Measurements from ENCODE around the gene THNSL1. TPM values are rescaled to one million over a fixed set of nuclear protein-coding genes. Genes with fewer than 3 reads are reported as not detected.
A peak's percentile ranks its signal among the peaks of the same experiment; 100 is the strongest.

Gene THNSL1
- total RNA-seq, 2 experiments from 2014 or later, result 3.5 to 4.6 TPM

GRCh38 chr10:25049966-25050365 is 33.6 kb downstream of the THNSL1 start:
- ATAC-seq, result no peak
- peaks cover 18% of the 10 kb centered on the region for H3K27me3 Mint-ChIP-seq
- no peaks in the 10 kb centered on the region for H3K9me3 Mint-ChIP-seq (ENCODE audit: low read depth)
- no peak overlapping the region for H3K27ac Mint-ChIP-seq
- no peaks in the 10 kb centered on the region for H3K36me3 Mint-ChIP-seq
- CTCF ChIA-PET, result no interaction called here
- no peak for DNase-seq
- H3K4me1 Mint-ChIP-seq, result no peaks in the 10 kb centered on the region
- H3K4me3 Mint-ChIP-seq, result no peak overlapping the region

GRCh38 chr10:25050402-25050801 is 34.0 kb downstream of the THNSL1 start:
- Mint-ChIP-seq H3K4me3 (no peak overlapping the region), H3K4me1 (no peaks in the 10 kb centered on the region), H3K9me3 (ENCODE audit: low read depth) (no peaks in the 10 kb centered on the region), H3K27ac (no peak overlapping the region), H3K36me3 (no peaks in the 10 kb centered on the region), H3K27me3 (peaks cover 19% of the 10 kb centered on the region)
- no peak for ATAC-seq
- DNase-seq, result no peak
- CTCF ChIA-PET, result interaction anchor here (0.6 kb wide), 1 partner anchor 111 kb away, joined by 3 read pairs; no protein-coding TSS in a partner anchor

- H3K4me1 Mint-ChIP-seq, result no peaks in the 10 kb centered on the region
- DNase-seq, result no peak
- H3K36me3 Mint-ChIP-seq, result no peaks in the 10 kb centered on the region
- peaks cover 17% of the 10 kb centered on the region for H3K27me3 Mint-ChIP-seq
- H3K4me3 Mint-ChIP-seq, result no peak overlapping the region
- CTCF ChIA-PET, result interaction anchor here (0.8 kb wide), 1 partner anchor 954 kb away, joined by 3 read pairs; no protein-coding TSS in a partner anchor
- no peak overlapping the region for H3K27ac Mint-ChIP-seq
- ATAC-seq, result no peak
- no peaks in the 10 kb centered on the region for H3K9me3 Mint-ChIP-seq (ENCODE audit: low read depth)
Measured at GRCh38 chr10:25052012-25052411, 35.6 kb downstream of the THNSL1 start.

- Mint-ChIP-seq H3K4me3 (no peak overlapping the region), H3K27me3 (peaks cover 3% of the 10 kb centered on the region), H3K36me3 (no peaks in the 10 kb centered on the region), H3K4me1 (no peaks in the 10 kb centered on the region), H3K27ac (no peak overlapping the region), H3K9me3 (ENCODE audit: low read depth) (no peaks in the 10 kb centered on the region)
- ATAC-seq (no peak), DNase-seq (no peak)
- CTCF ChIA-PET, result no interaction called here
Measured at GRCh38 chr10:25056726-25057125, 40.3 kb downstream of the THNSL1 start.

GRCh38 chr10:25057886-25058285 is 41.5 kb downstream of the THNSL1 start:
- peaks cover 8% of the 10 kb centered on the region for H3K4me1 Mint-ChIP-seq
- no peaks in the 10 kb centered on the region for H3K9me3 Mint-ChIP-seq (ENCODE audit: low read depth)
- no peaks in the 10 kb centered on the region for H3K36me3 Mint-ChIP-seq
- peaks cover 3% of the 10 kb centered on the region for H3K27me3 Mint-ChIP-seq
- no peak overlapping the region for H3K4me3 Mint-ChIP-seq
- DNase-seq (no peak), ATAC-seq (no peak)
- H3K27ac Mint-ChIP-seq, result no peak overlapping the region
- CTCF ChIA-PET, result no interaction called here

GRCh38 chr10:25059990-25060389 is 43.6 kb downstream of the THNSL1 start:
- Mint-ChIP-seq H3K27me3 (peaks cover 3% of the 10 kb centered on the region), H3K4me3 (no peak overlapping the region), H3K9me3 (ENCODE audit: low read depth) (no peaks in the 10 kb centered on the region), H3K36me3 (no peaks in the 10 kb centered on the region), H3K4me1 (peaks cover 18% of the 10 kb centered on the region), H3K27ac (no peak overlapping the region)
- no peak for DNase-seq
- CTCF ChIA-PET, result no interaction called here
- ATAC-seq, result no peak

- Mint-ChIP-seq H3K36me3 (no peaks in the 10 kb centered on the region), H3K4me3 (no peak overlapping the region), H3K27ac (no peak overlapping the region), H3K27me3 (no peaks in the 10 kb centered on the region), H3K4me1 (peaks cover 21% of the 10 kb centered on the region), H3K9me3 (ENCODE audit: low read depth) (no peaks in the 10 kb centered on the region)
- ATAC-seq (no peak), DNase-seq (no peak)
- CTCF ChIA-PET, result no interaction called here
Measured at GRCh38 chr10:25061125-25061524, 44.7 kb downstream of the THNSL1 start.

GRCh38 chr10:25061711-25062449 is 45.5 kb downstream of the THNSL1 start:
- CTCF ChIA-PET, result no interaction called here
- DNase-seq, result no peak

GRCh38 chr10:25063157-25063556 is 46.7 kb downstream of the THNSL1 start:
- H3K4me3 Mint-ChIP-seq, result no peak overlapping the region
- H3K36me3 Mint-ChIP-seq, result no peaks in the 10 kb centered on the region
- H3K27me3 Mint-ChIP-seq, result no peaks in the 10 kb centered on the region
- ATAC-seq (no peak), DNase-seq (no peak)
- H3K27ac Mint-ChIP-seq, result no peak overlapping the region
- CTCF ChIA-PET, result no interaction called here
- H3K9me3 Mint-ChIP-seq (ENCODE audit: low read depth), result no peaks in the 10 kb centered on the region
- H3K4me1 Mint-ChIP-seq, result peaks cover 21% of the 10 kb centered on the region

More at GRCh38 chr10:25061711-25062449, 45.5 kb downstream of the THNSL1 start:
- H3K4me1 Mint-ChIP-seq, result peaks cover 21% of the 10 kb centered on the region
- no peaks in the 10 kb centered on the region for H3K36me3 Mint-ChIP-seq
- ATAC-seq, result no peak
- no peaks in the 10 kb centered on the region for H3K9me3 Mint-ChIP-seq (ENCODE audit: low read depth)
- peak overlapping the region; percentile 63 for H3K27ac Mint-ChIP-seq
- peak overlapping the region; percentile 33 for H3K4me3 Mint-ChIP-seq
- no peaks in the 10 kb centered on the region for H3K27me3 Mint-ChIP-seq

- CTCF ChIA-PET, result no interaction called here
- no peaks in the 10 kb centered on the region for H3K36me3 Mint-ChIP-seq
- no peak for DNase-seq
- ATAC-seq, result no peak
- no peaks in the 10 kb centered on the region for H3K27me3 Mint-ChIP-seq
- H3K4me3 Mint-ChIP-seq, result no peak overlapping the region
- no peaks in the 10 kb centered on the region for H3K9me3 Mint-ChIP-seq (ENCODE audit: low read depth)
- peaks cover 21% of the 10 kb centered on the region for H3K4me1 Mint-ChIP-seq
- no peak overlapping the region for H3K27ac Mint-ChIP-seq
Measured at GRCh38 chr10:25063644-25064043, 47.2 kb downstream of the THNSL1 start.

GRCh38 chr10:25064401-25064800 is 48.0 kb downstream of the THNSL1 start:
- ATAC-seq (no peak), DNase-seq (no peak)
- Mint-ChIP-seq H3K36me3 (no peaks in the 10 kb centered on the region), H3K27ac (no peak overlapping the region), H3K9me3 (ENCODE audit: low read depth) (no peaks in the 10 kb centered on the region), H3K27me3 (no peaks in the 10 kb centered on the region), H3K4me3 (no peak overlapping the region), H3K4me1 (peaks cover 21% of the 10 kb centered on the region)
- CTCF ChIA-PET, result no interaction called here

- no peak overlapping the region for H3K4me3 Mint-ChIP-seq
- H3K27ac Mint-ChIP-seq, result no peak overlapping the region
- CTCF ChIA-PET, result no interaction called here
Measured at GRCh38 chr10:25065761-25066476, 49.5 kb downstream of the THNSL1 start.

GRCh38 chr10:25068152-25069058 is 52.0 kb downstream of the THNSL1 start:
- H3K9me3 Mint-ChIP-seq (ENCODE audit: low read depth), result no peaks in the 10 kb centered on the region
- H3K27me3 Mint-ChIP-seq, result peaks cover 5% of the 10 kb centered on the region
- CTCF ChIA-PET, result no interaction called here
- peaks cover 8% of the 10 kb centered on the region for H3K4me1 Mint-ChIP-seq
- ATAC-seq (no peak), DNase-seq (no peak)
- no peaks in the 10 kb centered on the region for H3K36me3 Mint-ChIP-seq
- H3K27ac Mint-ChIP-seq, result no peak overlapping the region
- no peak overlapping the region for H3K4me3 Mint-ChIP-seq

More at GRCh38 chr10:25065761-25066476, 49.5 kb downstream of the THNSL1 start:
- no peaks in the 10 kb centered on the region for H3K9me3 Mint-ChIP-seq (ENCODE audit: low read depth)
- DNase-seq, result no peak
- no peaks in the 10 kb centered on the region for H3K36me3 Mint-ChIP-seq
- peaks cover 21% of the 10 kb centered on the region for H3K4me1 Mint-ChIP-seq
- ATAC-seq, result no peak
- no peaks in the 10 kb centered on the region for H3K27me3 Mint-ChIP-seq
